H7 (cell line): ENCODE results near the gene ECHS1. TPM values are rescaled to one million over a fixed set of nuclear protein-coding genes. Genes with fewer than 3 reads are reported as not detected.

Experiments used
- DNase-seq: peaks from one replicate; pipeline ENCODE4 v3.0.0; 2012
- H3K27me3 ChIP-seq: 2 replicates; pipeline ENCODE4 v1.6.0; 2011; ENCODE audit warnings: mild to moderate bottlenecking, low read length; ENCODE audit not compliant: control insufficient read depth, insufficient read depth
- H3K36me3 ChIP-seq: replicated peaks from 2 replicates; pipeline ENCODE4 v1.5.1; 2011; ENCODE audit warnings: low read length; ENCODE audit not compliant: control insufficient read depth, insufficient read depth
- H3K4me3 ChIP-seq: 2 replicates; pipeline ENCODE4 v1.5.1; 2011; ENCODE audit warnings: low read depth, mild to moderate bottlenecking, control low read depth, low read length, moderate library complexity; ENCODE audit not compliant: insufficient read depth
- total RNA-seq: library from RNA; depleted of rRNA; stranded (reverse); fragments of >200 nt; shearing (Covaris generic); gene quantifications from 2 replicates; pipeline ENCODE4 v1.2.3, GENCODE V29; 2014

The ECHS1 gene
- total RNA-seq, 1 experiment from 2014 or later, result 108 TPM

- H3K36me3 ChIP-seq, result no peaks in the 10 kb centered on the region
- peaks cover 37% of the 10 kb centered on the region for H3K27me3 ChIP-seq
- DNase-seq, result no peak
- H3K4me3 ChIP-seq, result no peak overlapping the region
Observed at GRCh38 chr10:133338080-133339071, 34.8 kb downstream of the ECHS1 start.

GRCh38 chr10:133337370-133337725, 35.8 kb downstream of the ECHS1 start:
- DNase-seq, result no peak
- H3K36me3 ChIP-seq, result no peaks in the 10 kb centered on the region
- H3K27me3 ChIP-seq, result peaks cover 43% of the 10 kb centered on the region
- no peak overlapping the region for H3K4me3 ChIP-seq

- peaks cover 49% of the 10 kb centered on the region for H3K27me3 ChIP-seq
- peak; percentile 97 for DNase-seq
- no peak within 1 kb of the TSS for H3K4me3 ChIP-seq
- no peaks in the 10 kb centered on the region for H3K36me3 ChIP-seq
Observed at GRCh38 chr10:133336577-133337369, 36.4 kb downstream of the ECHS1 start, which contains the start of gene CALY. Gene CALY, minus strand, starts transcription at chr10:133336896. Its CDS starts 7,907 bp downstream, at chr10:133328989.

- DNase-seq, result peak; percentile 83
- Histone ChIP-seq H3K4me3 (no peak overlapping the region), H3K27me3 (peaks cover 53% of the 10 kb centered on the region), H3K36me3 (no peaks in the 10 kb centered on the region)
Observed at GRCh38 chr10:133336118-133336576, 37.0 kb downstream of the ECHS1 start.

GRCh38 chr10:133335246-133336117, 37.7 kb downstream of the ECHS1 start:
- peak; percentile 92 for DNase-seq
- H3K4me3 ChIP-seq, result peak overlapping the region; percentile 36; the same call in 1 of the 2 replicates

GRCh38 chr10:133334503-133335245, 38.5 kb downstream of the ECHS1 start:
- Histone ChIP-seq H3K27me3 (peaks cover 61% of the 10 kb centered on the region), H3K4me3 (peak overlapping the region; percentile 36; the same call in 1 of the 2 replicates), H3K36me3 (no peaks in the 10 kb centered on the region)
- DNase-seq, result no peak

More at GRCh38 chr10:133335246-133336117, 37.7 kb downstream of the ECHS1 start:
- Histone ChIP-seq H3K27me3 (peaks cover 58% of the 10 kb centered on the region), H3K36me3 (no peaks in the 10 kb centered on the region)

GRCh38 chr10:133332936-133333699, 40.0 kb downstream of the ECHS1 start:
- Histone ChIP-seq H3K27me3 (peaks cover 76% of the 10 kb centered on the region), H3K36me3 (no peaks in the 10 kb centered on the region), H3K4me3 (no peak overlapping the region)
- DNase-seq, result peak; percentile 43

GRCh38 chr10:133329491-133330202, 43.5 kb downstream of the ECHS1 start:
- DNase-seq, result peak; percentile 95
- no peaks in the 10 kb centered on the region for H3K36me3 ChIP-seq
- H3K4me3 ChIP-seq, result no peak overlapping the region
- H3K27me3 ChIP-seq, result peaks cover 81% of the 10 kb centered on the region

- Histone ChIP-seq H3K4me3 (no peak overlapping the region), H3K36me3 (no peaks in the 10 kb centered on the region), H3K27me3 (peaks cover 77% of the 10 kb centered on the region)
- DNase-seq, result peak; percentile 41
Observed at GRCh38 chr10:133328358-133329343, 44.5 kb downstream of the ECHS1 start.

GRCh38 chr10:133327651-133328357, 45.4 kb downstream of the ECHS1 start:
- peak; percentile 62 for DNase-seq
- H3K4me3 ChIP-seq, result no peak overlapping the region
- peaks cover 71% of the 10 kb centered on the region for H3K27me3 ChIP-seq
- H3K36me3 ChIP-seq, result no peaks in the 10 kb centered on the region
